Stimulated activated CD8-positive, alpha-beta memory T cell treated with anti-CD3 and anti-CD28 coated beads, Interleukin-2, amount 100 ng/mL, for 48 hours (primary cell): ENCODE measurements around the gene KIAA1755.
"Not testable (repeated sequence)": the region's sequence is repeated elsewhere in the genome, so short reads cannot be mapped to it uniquely, and the experiment has no call there.

Experiments used
- DNase-seq, 2 donors: peaks; one replicate each; pipeline ENCODE4 v3.0.0-alpha.2; 2020; ENCODE audit warnings: low read depth in 2 of 2

The KIAA1755 gene

GRCh38 chr20:38290829-38291814 lies 30.6 kb upstream of the KIAA1755 start:
- DNase-seq = no peak

GRCh38 chr20:38286586-38287531 lies 26.3 kb upstream of the KIAA1755 start:
- no peak for DNase-seq

GRCh38 chr20:38284893-38285444 lies 24.4 kb upstream of the KIAA1755 start:
- DNase-seq = no peak

GRCh38 chr20:38284066-38284650 lies 23.6 kb upstream of the KIAA1755 start:
- not testable (repeated sequence) for DNase-seq

- no peak for DNase-seq
Observed at GRCh38 chr20:38283236-38283635, 22.7 kb upstream of the KIAA1755 start.

- not testable (repeated sequence) for DNase-seq
Observed at GRCh38 chr20:38281176-38281915, 20.8 kb upstream of the KIAA1755 start.

- no peak for DNase-seq
Observed at GRCh38 chr20:38278763-38279162, 18.2 kb upstream of the KIAA1755 start.

GRCh38 chr20:38278131-38278530 lies 17.6 kb upstream of the KIAA1755 start:
- no peak for DNase-seq

- DNase-seq = no peak
Observed at GRCh38 chr20:38277691-38278090, 17.2 kb upstream of the KIAA1755 start.

- no peak for DNase-seq
Observed at GRCh38 chr20:38277285-38277684, 16.8 kb upstream of the KIAA1755 start.

- DNase-seq = no peak
Observed at GRCh38 chr20:38275815-38276550, 15.4 kb upstream of the KIAA1755 start.

GRCh38 chr20:38272961-38273360 lies 12.4 kb upstream of the KIAA1755 start:
- no peak for DNase-seq

- no peak for DNase-seq
Observed at GRCh38 chr20:38272398-38272797, 11.9 kb upstream of the KIAA1755 start.

- no peak for DNase-seq
Observed at GRCh38 chr20:38271608-38272120, 11.1 kb upstream of the KIAA1755 start.

GRCh38 chr20:38270869-38271605 lies 10.5 kb upstream of the KIAA1755 start:
- no peak for DNase-seq

GRCh38 chr20:38269715-38270114 lies 9.2 kb upstream of the KIAA1755 start:
- DNase-seq = no peak

GRCh38 chr20:38269040-38269439 lies 8.5 kb upstream of the KIAA1755 start:
- no peak for DNase-seq

- DNase-seq = no peak
Observed at GRCh38 chr20:38267901-38268514, 7.5 kb upstream of the KIAA1755 start.

- no peak for DNase-seq
Observed at GRCh38 chr20:38267296-38267695, 6.8 kb upstream of the KIAA1755 start.
